Activated CD4-positive, CD25-positive, alpha-beta regulatory T cell treated with anti-CD3 and anti-CD28 coated beads, Interleukin-2, amount 50 U/mL, for 72 hours (primary cell): ENCODE results near the gene NMT1.
A peak's percentile ranks its signal among the peaks of the same experiment; 100 is the strongest.

ENCODE experiments used
- DNase-seq: peaks from one replicate; pipeline ENCODE4 v3.0.0; 2021

NMT1 gene

DNA sequence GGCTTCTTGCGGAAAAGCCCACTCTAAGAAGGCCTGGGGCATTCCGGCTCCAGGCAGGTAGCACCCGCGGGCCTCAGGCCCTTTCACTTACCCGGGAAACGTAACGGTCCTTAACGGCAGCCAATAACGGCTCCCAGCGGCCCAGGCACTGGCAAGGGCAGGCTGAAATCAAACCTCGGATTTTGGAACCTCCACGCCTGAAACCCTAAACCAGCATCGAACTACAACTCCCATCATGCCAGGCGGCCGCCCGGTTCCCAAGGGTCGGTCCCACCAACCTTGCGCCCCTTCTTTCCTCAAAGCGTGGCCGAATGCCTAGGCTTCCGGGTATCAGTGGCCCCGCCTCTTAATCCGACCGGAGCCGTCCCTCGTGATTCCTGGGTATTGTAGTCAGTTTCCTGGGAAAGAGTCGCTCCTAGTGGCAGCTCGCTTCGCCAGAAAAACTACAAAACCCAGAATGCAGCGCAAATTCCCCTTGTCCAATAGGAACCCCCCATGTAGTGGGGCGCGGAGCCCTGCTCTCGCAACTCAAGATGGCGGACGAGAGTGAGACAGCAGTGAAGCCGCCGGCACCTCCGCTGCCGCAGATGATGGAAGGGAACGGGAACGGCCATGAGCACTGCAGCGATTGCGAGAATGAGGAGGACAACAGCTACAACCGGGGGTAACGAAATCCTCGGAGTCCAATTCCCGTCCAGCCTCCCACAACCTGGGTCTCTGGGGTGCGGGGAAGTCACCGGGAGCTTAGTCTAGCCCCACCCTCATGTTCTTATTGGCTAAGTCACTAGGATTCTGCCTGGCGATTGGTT lies at the start of gene NMT1:
Gene NMT1, plus strand, starts transcription at position 521 of the 809 bp plus-strand sequence. Its CDS starts 13 bp downstream, at position 534.
- peak; percentile 90 for DNase-seq

DNA sequence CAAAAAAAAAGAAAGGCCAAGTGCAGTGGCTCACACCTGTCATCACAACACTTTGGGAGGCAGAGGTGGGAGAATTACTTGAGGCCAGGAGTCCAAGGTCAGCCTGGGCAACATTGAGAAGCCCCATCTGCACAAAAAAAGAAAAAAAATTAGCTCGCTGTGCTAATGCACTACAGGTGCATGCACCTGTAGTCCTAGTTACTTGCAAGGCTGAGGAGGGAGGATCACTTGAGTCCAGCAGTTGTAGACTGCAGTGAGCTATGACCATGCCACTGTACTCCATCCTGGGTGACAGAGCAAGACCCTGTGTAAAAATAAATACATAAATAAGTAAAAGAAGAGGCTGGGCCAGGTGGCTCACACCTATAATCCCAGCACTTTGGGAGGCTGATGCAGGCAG lies 49.4 kb upstream of the NMT1 start:
- DNase-seq: no peak

DNA sequence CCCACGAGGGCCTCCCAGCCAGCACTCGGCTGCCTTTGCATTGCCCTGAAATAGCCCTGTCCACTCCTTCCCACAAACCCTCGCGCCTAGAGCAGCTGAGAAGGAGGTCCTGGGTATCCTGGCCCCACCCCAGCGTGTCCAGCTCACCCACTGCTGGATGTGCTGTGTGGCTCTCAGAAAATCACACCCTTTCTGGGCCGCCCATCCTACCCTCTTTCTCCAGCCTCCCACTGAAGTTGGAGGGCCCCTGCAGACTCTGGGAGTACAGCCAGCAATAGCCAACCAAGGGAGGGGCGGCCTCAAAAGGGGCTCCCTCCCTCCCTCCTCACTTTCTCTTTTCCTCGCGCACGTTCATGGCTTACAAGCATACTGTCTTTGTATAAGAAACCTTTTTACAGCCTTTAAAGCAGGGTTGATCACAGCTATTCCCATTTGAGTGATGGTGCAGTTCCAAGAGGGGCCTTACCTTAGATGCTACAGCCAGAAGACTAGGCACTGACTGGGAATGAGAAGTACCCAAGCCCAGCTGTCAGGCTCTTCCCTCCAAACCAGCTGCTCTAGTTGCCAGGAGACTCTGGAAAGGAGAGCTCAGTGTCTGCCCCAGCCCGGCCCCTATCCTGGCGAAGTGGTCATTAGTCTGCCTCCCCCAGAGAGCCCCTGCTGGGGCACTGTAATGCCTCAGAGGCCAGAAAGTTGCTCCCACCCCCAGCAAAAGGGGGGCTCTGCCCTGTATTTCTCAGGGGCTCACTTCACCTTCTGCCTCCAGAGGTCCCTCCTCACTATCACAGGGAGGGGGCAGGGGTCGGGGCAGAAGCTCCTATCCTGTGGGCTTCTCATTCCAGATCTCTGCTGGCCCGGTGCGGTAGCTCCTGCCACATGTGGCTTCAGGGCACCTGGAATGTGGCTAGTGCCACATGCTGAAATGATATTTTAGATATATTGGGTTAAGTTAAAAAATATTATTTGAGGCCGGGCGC lies 47.8 kb upstream of the NMT1 start:
- DNase-seq: no peak

DNA sequence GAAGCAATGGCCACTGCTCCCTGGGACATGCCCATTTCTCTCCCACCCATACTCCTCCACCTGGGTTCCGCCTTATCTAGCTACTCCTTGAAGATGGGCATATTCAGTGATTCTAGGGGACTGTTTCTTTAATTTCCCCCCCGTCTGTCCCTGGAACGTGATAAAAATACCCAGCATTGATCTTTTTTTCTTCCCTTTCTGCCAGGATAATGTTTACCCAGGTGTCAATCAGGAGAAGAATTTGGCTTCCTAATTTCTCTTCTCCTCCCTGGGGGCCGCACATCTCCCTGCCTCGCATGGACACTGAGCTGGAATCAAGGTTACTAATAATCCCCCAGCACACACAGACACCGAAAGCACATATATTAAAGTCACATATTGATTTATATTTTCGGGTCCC lies 44.9 kb upstream of the NMT1 start:
- DNase-seq: no peak

DNA sequence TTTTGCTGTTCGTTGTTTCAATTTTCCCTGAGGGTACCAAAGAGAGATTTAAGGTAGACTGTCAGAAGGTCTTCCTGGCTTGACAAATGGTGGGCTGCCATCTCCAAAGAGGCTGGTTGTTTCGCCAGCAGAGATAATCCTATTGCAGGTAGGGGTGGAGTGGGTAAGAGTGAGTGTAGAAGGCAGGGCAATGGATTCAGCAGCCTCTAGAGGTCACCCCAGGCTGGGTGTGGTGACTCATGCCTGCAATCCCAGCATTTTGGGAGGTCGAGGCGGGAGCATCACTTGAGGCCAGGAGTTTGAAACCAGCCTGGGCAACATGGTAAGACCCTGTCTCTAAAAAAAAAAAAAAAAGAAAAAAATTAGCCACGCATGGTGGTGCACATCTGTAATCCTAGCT lies 44.3 kb upstream of the NMT1 start:
- DNase-seq: no peak

DNA sequence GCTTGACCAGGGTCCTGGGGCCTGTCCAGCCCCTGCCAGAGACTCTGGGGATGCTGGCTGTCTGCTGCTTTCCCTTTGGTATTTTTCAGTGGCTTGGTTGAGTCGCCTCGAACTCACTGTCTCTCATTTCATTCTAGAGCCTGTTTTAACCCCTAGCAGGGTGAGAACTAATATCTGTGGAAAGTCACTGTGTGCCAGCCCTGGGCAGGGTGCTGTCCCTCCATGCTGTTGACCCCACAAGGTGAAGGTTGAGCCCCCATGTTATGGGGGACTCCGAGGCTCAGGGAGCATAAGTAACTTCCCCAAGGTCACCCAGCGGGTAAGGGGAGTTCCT lies 42.6 kb upstream of the NMT1 start:
- DNase-seq: no peak

DNA sequence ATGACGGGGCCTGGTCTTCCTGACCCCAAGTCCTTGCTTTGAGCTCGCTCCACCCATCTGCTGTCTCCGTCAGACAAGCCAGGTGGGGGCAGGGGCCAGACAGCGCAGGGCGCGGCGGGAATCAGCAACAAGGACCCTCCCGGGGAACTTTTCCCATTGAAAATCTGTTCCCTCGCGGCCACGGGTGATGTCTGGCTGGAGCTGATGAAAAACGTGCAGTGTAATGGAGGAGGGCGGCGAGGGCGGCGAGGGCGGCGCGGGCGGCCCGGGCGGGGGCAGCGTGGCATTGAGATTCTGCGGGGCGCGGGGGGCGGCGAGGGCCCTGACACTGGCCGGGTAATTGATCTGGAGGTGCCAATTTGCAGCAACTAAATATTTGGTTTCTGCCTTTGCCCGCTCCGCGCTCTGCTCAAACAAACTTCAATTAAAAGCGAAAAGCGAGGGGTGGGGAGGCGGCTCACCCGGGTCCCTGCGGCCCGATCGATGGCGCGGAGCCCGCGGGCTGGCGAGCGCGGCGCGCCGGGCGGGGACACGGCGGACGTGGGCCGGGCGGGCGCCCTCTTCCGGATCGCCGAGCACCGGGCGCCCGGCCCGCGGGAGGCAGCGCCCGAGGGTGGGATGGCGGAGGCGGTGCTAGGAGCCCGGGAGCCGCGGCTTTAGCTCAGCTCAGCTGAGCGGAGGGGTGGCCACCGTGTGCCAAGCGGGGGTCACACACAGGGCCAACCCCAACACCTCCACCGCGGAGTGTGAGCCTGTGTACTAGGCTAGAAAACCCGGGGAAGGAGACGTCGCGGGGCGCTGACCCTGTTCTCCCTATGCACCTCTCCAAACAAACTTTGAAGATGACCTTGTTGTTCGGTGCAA lies 42.0 kb upstream of the NMT1 start:
- peak; percentile 48 for DNase-seq

DNA sequence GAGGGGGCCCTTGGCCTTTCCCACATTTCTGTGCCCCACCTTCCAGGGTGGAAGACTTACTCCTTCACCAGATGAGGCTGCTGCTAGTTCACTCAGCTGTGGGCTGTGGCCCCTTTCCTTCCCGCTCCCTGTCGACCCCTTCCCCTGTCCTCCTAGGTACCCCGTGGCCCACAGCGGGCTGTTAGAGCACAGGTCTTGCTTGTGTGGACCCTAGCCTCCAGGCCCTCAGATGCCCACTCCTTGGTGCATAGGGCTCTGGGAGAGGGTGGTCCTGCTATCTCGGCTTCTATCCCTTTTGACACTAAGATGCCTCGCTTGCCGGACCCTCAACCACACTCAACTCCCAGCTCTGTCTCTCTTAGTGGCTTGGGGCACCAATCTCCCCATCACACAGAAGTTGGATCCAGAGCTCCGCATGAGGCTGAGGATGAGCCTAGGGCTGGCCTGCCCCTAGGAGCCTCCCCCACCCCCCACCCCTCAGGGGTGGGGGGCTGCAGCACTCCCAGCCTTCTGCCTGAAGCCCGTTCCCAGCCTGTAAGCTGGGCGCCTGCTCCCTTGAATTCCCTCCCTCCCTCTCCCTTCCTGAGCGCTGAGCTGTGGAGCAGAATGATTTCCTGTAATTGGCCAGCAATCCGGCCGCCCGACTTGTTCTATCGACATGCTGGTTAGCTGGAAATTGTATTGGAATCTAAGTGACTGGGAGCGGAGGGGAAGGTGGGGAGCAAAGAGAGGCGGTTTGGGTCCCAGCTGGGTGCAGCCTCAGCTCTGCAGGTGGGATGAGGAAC lies 40.6 kb upstream of the NMT1 start:
- no peak for DNase-seq

DNA sequence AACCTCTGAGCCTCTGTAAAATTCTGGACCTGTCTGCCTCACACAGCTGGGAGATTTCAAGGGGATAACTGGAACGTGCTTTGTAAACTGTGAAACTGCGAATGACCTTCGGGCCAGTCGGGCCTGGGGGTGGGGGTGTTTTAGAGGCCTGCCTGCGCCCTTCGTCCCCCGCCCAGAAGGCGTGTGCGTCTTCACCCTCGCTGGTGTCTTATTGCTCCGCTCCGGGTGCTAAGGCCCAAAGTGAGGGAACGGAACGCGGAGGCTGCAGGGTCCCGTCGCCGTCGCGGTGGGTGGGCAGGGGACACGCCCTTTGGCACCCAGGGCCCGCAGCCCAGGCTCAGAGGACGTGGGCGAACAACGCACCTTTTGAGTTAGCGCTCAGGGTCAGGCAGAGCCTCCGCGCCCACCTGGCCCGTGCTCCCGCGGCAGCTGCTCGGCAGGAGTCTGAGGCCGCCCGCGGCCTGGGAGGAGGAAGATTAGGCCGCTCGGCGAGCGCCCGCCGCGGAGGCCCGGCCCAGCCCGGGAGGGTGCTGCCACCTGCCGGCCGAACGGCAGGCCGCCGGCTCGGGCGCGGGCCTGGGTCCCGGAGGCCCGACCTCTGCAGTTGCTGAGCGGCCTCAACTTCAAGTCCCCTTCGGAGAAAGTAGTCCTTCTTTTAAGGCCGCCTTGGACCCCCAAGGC lies 39.4 kb upstream of the NMT1 start:
- DNase-seq: peak; percentile 78

DNA sequence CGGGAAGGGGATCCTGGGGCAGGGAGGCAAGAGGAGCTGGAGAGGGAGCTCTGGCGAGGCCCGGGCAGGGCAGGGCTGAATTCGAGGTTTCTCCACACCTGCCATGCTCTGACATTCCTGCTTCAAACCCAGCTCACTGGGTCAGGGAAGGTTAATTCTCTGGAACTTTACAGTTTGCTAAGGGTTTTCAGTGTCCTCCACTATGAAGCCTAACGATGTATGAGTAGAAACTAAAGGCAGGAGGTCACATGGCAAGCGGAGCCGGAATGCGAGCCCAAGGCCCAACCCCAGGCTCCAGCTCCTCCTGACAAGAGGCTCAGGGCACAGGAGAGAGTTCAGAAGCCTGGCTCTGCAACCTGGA lies 38.8 kb upstream of the NMT1 start:
- DNase-seq: no peak

DNA sequence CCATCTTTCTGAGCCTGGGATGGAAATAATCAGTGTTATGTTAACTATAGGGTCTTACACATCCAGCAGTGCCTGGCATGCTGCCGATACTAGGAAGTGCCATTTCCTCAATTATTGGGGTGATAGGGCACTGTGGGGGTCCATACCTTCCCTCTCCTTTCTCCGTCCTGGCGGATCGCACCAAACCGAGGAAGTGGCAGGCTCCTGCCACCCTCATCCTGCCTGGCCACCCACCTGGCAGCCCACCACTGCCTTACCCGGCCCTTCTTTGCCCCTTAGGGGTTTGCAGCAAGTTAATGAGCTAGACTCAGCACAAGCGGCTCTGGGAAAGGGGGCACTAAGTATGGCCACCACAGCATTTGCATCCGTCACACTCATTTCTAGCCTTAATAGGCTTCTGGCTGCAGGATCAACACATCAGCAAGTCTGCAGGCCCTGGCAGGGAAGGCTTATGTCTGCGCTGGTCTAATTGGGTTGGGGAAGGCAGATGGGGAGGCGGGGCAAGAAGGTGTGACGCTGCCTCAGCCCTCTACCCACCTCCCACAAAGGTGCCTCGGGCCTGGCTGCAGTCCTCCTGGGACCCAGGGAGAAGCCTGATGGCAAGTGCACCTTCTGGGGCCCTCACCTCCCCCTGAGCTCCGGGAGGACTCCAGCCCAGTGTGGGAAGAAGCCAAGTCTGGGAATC lies 38.3 kb upstream of the NMT1 start:
- DNase-seq: no peak

DNA sequence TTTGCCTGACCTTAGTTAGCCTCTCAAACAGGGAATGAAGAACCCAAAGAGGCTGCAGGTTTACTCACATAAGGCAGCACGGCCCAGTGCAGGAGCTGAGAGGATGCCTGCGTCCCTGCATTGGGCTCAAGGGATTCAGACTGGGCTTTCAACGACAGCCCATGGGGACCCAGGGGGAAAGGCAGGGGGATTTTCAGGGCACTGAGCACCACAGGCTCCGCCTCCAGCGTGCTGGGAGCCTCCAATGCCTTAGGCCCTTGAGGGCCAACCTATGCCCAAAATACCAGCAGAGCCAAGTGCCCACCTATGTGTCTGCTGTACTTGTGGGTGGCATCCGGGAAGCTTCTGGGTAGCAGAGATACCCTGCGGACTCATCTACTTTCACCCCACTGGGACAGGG lies 32.0 kb upstream of the NMT1 start:
- DNase-seq: no peak

DNA sequence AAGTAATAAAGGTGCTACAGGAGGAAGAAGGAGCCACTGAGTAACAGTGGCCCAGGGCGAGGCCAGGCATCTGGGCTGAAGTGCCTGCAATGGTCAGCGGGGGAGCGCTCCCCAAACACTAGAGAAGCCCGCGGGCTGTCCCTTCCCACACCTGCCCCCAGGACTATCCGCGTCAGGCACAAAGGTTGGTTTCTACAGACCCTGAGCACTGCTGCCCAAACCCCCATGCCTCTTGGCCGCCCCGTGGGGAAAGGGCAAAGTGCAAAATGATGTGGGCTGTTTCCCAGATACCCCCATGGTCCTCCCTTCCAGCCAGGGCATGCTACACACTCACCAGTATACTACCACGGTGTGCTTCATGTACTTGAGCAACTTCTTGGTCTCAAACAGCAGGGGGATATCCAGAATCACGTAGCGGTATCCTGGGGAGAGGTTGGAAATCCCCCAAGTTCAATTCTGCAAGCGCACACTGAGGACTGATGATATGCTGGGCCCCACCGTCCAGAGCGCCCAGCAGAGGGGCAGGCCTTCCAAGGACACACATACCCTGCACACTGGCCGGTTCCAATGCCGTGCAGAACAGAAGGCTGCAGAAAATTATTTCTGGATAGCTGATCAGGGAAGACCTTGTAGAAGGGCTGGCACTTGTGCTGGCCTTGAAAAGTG lies 31.2 kb upstream of the NMT1 start:
- DNase-seq: no peak

DNA sequence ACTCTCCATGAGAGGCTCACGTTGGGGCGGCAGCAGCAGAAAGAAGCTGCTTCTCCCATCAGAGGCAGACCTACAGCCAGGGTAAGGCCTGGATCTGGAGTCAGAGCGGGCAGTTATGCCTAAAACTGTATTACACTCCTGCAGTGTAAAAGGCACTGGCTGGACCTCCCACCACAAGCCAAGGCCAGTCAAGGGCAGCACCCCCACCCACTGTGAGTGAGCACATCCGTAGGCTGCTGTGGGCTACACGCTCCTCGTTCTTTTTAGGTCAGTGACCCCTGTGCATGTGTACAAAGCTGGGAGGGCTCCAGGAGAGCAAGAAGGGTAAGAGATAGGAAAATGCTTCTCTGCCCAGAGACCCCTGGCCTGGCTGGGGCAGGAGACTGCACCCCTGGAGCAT lies 30.4 kb upstream of the NMT1 start:
- DNase-seq: no peak

DNA sequence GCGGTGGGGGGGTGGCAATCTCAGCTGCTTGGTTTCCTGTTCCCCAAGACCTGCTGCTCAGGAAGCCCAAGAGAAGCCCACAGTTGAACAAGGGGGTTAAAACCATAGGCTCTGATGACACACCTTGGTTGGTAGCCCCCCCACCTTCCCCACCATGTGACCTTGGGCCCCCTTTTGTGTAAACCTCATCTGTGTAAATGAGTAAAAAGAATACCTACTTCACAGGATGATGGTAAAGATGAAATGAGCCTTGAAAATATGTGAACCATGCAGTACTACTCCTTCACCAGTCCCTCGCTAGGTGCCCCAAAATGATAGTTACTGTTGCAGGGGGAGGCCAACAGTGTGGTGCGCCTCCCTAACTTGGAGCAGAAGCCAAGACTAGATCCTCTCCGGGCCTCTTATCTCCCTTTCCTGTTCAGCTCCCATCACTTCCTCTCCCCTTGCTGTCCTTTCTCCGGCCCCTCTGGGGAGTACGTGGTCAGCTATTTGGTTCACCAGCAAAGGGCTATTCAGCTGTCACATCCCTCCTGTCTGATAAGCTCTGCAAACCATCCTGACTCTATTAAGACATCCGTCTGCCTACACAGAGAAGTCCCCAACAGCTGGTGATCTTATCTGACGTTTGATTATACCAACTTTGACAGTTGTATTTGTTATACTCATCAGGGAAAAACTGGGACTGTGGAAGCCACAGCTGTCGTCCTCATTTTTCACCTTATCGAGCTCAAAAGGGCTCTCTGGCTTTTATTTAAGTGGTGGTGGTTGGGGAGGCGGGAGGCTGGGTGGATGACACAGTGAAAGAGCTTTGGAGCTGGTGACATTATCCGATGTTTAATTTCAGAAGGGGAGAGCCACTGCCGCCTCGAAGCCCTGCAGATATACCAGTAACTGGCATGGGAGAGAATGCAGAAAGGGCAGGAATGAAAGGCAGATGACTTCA lies 29.6 kb upstream of the NMT1 start:
- no peak for DNase-seq

DNA sequence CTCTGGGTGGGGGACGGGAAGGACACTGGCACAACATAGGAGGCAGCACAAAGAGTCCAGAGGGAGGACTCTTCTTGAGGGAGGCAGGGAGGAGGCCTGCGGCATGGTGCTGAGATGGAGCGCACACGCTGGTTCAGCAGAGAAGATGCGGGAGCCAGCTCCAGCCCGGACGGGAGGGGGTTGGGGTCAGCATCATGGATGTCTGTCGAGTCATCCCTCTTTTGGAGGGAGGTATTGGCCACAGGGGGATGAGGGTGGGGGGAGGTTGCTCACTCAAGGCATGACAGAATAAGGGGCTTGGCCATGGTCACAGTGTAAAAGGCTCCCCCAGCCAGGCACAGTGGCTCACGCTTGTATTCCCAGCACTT lies 29.0 kb upstream of the NMT1 start:
- DNase-seq: no peak

DNA sequence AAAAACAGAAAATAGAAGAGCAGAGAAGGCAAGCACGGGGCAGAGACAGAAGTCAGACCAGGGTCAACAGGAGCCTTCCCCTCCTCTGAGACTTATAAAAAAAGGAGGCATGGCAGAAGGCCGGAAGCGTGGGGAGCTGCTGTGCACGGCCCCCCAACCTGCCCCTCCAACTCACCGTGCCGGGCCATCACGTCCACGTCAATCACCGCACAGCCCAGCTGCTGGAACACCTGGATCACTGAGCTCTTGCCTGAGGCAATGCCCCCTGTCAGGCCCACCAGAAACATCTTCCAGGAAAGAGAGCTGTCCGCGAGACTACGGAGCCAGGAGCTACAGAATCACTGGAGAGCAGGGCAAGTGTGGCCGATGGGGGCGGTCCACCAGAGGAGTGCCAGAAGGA lies 26.5 kb upstream of the NMT1 start:
- DNase-seq: no peak

DNA sequence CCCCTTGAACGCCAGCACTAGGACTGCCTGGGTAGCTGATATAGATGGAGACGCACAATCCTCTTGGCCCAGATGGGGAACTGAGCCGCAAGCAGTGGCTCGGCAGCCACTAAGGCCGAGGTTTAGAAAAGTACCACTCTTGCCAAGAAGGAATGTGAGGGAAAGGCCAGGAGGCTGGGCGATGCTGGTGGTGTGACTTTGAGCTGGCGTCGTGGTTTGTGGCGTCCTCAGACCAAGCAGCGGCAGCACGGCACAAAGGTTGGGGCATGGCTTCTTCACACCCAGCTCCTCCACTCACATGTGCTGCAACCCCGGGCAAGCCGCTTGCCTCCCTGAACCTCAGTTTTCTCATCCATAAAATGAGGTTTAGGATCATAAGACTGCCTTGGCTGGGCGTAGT lies 25.3 kb upstream of the NMT1 start:
- DNase-seq: no peak

DNA sequence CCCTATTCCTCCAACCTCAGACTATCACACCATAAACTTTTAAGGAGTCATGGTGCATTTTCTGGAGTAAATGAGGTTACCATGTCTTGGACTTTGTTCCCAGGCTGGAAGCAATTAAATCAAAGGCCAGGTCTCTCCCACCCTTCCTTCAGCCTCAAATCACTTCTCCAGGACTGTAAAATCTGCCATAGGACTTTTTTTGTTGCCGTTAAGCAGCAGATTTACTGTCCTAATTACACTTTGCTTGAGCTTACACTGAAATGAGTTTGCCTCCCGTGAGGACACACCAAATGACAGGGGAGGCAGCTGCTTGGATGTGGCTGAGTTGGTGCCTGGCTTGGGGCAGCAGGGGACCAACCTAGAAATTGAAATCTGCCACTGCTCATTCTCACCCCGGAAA lies 24.4 kb upstream of the NMT1 start:
- DNase-seq: no peak
